ENCODE data around the gene MAGOHB. TPM values are rescaled to one million over a fixed set of nuclear protein-coding genes. Genes with fewer than 3 reads are reported as not detected.

MAGOHB gene
- total RNA-seq, 1 experiment from 2014 or later, result 22.5 TPM

Other genes starting within 250 kb of the MAGOHB start
- gene KLRK1, start 223.6 kb downstream of the MAGOHB start, total RNA-seq (2021; ENCODE audit: unreplicated experiment), result 0.95 TPM
- gene KLRC4, start 203.9 kb downstream of the MAGOHB start, total RNA-seq (2021; ENCODE audit: unreplicated experiment), result 1.4 TPM
- 0.74 TPM for gene KLRC3, start 193.0 kb downstream of the MAGOHB start, total RNA-seq (2021; ENCODE audit: unreplicated experiment)
- not detected for gene KLRC2, start 177.6 kb downstream of the MAGOHB start, total RNA-seq (2021; ENCODE audit: unreplicated experiment)
- not detected for gene KLRC1, start 160.2 kb downstream of the MAGOHB start, total RNA-seq (2021; ENCODE audit: unreplicated experiment)
- gene EIF2S3B, start 107.7 kb downstream of the MAGOHB start, total RNA-seq (2021; ENCODE audit: unreplicated experiment), result 0.28 TPM
- 0.85 TPM for gene STYK1, start 60.4 kb upstream of the MAGOHB start, total RNA-seq (2021; ENCODE audit: unreplicated experiment)
- gene YBX3, start 109.7 kb upstream of the MAGOHB start, total RNA-seq (2021; ENCODE audit: unreplicated experiment), result 155 TPM
- gene TAS2R7, start 189.0 kb upstream of the MAGOHB start, total RNA-seq (2021; ENCODE audit: unreplicated experiment), result not detected
- not detected for gene TAS2R8, start 193.7 kb upstream of the MAGOHB start, total RNA-seq (2021; ENCODE audit: unreplicated experiment)
- gene TAS2R9, start 196.6 kb upstream of the MAGOHB start, total RNA-seq (2021; ENCODE audit: unreplicated experiment), result not detected
- 0.23 TPM for gene TAS2R10, start 212.7 kb upstream of the MAGOHB start, total RNA-seq (2021; ENCODE audit: unreplicated experiment)
- gene PRR4, start 235.9 kb upstream of the MAGOHB start, total RNA-seq (2021; ENCODE audit: unreplicated experiment), result 1.1 TPM